AG09319 (cell line): Measurements from ENCODE around the gene FAM3B.

Experiments
- DNase-seq: peaks from one replicate; pipeline ENCODE4 v3.0.0-alpha.2; 2010; ENCODE audit warnings: low read depth; ENCODE audit errors: extremely low read depth
- CTCF ChIP-seq: IDR thresholded peaks from 2 replicates; pipeline ENCODE4 v1.5.1; 2011; ENCODE audit warnings: low read depth, mild to moderate bottlenecking, inconsistent platforms, low read length, moderate library complexity

The FAM3B gene

GRCh38 chr21:41319273-41319672 lies 2.7 kb downstream of the FAM3B start:
- no peak for DNase-seq
- no peak for TF ChIP-seq CTCF

DNA sequence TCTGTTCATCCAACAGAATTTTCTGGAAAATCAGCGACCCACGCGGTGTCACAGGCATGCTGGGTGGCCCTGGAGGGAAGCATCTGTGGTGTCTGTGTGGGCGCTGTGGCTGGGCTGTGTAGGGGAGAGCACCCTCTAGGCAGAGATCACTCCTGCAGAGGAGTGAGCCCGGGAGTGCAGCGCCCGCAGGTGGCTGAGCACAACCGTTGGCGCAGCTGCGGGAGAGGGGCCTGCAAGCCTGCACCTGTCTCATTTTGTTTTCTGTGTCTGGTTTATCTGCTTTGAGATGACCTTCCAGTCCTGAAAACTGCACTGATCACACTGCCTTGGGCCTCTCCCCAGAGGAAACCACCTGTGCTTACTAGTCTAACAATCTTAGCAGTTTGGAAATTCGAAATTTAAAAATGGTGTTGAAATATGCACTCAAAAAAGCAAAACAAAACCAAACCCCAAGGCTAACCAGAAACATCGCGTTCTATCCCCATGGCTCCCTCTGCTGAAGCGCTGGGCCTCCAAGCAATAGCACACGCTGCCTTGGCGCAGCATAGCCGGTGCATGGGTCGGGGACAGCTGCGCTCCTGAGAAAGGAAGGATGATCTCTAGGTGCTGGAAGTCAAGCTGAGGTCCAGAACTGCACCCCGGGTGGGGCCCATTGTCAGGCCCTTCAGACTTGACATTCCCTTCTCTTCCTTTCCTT lies 4.8 kb downstream of the FAM3B start:
- no peak for DNase-seq
- TF ChIP-seq CTCF: no peak

DNA sequence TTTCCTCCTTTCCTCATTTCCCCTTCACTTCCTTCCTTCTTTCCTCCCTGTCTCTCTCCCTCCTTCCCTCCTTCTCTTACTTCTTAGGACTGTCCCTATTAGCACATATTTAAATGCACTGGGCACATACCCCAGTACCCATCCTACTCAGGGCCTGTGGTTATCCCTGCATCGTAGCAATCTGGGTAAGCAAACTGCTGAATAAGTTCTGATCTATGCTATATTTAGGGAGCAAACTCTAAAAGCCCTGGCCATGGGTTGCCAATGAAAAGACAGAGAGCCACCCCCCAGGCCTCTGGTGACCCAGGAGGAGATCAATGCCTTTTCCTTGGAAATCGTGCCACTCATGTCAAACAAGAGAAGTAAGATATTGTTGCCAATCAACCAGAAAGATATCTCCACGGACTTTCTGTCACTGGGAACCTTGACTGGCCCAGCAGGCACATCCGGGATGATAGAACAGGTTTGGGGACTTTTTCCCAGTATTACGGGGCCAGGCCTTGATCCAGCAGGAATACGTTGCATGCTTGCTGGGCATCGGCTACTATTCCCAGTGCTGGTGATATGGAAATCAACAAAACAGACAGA lies 5.4 kb downstream of the FAM3B start:
- TF ChIP-seq CTCF: no peak
- DNase-seq: no peak

DNA sequence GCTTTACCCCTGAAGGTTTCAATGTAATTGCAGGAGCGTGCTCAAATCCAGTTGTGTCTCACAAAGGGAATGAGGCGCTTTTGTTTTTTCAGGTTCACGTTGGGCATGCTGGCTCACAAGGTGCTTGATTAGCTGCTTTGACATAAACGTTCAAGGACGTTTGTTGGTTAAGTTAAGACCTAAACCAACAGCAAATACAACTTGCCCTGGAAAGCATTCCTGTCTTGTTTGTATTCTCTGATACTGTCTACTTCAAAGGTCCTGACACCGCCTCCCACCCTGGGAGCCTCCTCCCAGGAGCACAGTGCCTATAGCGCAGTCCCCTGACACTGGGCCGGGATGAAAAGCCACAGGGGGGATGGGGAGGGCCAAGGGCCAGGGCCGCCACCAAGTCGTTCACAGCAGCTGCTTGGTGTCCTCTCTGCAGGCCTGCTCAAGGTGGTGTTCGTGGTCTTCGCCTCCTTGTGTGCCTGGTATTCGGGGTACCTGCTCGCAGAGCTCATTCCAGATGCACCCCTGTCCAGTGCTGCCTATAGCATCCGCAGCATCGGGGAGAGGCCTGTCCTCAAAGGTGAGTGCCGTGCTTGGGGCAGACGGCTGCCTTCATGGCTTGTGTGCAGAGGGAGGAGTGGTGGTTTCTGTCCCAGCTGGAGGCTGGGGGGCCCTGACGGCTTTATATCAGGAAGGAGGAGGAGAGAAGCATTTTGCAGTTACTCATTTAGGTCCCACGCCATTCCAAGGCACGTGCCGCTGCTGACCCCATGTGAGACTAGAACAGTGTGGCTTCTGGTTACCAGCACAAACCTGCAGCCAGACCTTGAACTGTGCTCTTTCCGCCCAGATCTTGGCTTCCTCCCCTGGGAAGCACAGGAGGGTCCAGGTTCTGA lies 6.1 kb downstream of the FAM3B start:
- TF ChIP-seq CTCF: no peak
- DNase-seq: no peak

DNA sequence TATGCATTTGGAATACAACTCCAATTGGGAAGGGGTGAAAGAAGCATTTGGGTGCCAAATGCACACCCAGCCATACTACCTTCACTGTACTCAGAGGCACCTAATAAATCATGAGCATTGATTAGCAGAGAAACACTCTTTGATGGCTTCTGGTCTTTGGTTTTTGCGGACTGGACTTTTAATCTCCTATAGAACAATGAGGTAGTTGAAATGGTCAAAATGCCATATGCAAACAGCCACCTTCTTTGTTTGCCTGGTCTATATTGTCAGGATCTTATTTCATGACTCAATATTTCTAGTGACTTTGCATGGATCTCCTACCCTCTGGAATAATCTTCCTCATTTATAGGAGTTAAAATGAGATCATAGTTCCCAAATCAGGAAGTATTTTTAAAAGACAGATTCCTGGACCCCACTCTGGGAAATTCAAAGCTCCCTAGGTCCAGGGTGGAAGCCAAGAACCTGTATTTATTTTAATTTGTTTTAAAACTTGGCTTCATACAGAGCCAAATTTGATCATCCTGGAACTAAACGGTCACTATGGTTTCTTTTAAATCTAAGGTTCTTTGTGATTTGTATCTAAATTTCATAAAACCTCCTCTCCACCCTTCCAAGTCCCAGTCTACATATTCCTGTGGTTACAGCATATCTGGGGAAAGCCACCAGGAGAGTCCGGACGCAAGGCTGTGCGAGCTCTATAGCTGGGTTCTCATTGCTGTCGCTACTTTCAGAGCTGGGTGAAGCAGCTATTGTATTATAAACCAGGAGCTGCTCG lies 8.7 kb downstream of the FAM3B start:
- TF ChIP-seq CTCF: no peak
- no peak for DNase-seq

DNA sequence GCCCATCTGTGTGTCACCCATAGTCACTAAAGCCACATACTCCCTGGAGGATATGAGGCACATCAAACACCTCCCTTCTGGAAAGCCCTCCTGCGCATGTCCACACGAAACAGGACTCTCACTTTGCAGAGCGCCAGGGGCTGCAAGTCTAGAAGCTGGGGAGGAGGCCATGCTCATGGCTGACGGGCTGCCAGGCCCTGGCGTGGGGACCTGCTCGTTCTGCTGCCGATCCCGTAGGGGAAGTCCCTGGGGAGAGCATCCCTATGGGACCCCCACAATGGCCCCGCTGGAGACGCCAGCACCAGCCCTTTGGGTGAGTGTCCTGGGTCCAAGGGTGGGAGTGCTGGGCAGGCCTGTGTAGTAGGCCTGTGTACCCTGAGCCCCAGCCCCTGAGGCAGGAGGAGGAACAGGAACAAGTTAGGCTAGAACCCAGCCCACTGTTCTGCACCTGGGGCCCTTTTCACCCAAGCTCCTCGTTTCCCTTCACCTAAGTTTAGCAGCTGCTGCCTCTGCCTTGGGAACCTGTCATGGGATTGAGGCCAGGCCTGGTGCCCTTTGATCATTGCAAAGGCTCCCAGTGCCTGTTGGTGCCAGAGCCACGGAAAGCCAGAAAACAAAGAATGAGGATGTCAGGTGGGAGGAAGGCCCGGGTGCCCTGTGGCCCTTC lies 9.9 kb downstream of the FAM3B start:
- no peak for DNase-seq
- TF ChIP-seq CTCF: no peak
